ENCODE measurements around the gene DICER1. TPM values are rescaled to one million over a fixed set of nuclear protein-coding genes. Genes with fewer than 3 reads are reported as not detected.

Gene DICER1
- total and polyA plus RNA-seq, 2 donors (not counting 3 experiments of a cell fraction or from before 2014, with no cell fraction given) = 8.3 to 43.6 TPM

DNA sequence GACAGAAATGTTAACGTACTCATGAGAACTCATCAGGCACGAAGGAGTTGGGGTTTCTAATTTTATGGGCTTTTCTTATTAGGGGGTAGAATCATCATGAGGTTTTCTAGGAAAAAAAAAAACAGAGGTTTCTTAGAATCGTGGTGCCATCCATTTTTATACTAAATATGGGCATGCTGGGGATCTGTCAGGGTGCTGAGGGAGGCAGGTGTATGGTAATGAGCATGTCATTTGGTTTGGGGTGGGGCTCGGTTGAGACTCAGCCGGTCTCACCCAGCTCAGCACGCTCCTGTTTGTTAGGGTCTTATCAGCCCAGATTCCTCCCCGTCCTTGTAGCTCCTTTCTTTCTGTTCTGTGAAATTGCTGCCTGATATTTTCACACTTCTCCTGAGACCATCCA, 98.2 kb downstream of the DICER1 start:
- no peaks in the 10 kb centered on the region for H3K9me1 ChIP-seq (replicated peaks; ENCODE audit: control insufficient read depth, extremely low read depth, insufficient read depth, low read length)
- no peak overlapping the region for H3K9ac ChIP-seq (replicated peaks; ENCODE audit: extremely low read depth, insufficient read depth, low read length)
- H3K4me2 ChIP-seq (ENCODE audit: insufficient read depth, low read length) = no peak overlapping the region
- DNase-seq (ENCODE audit: low read depth, low spot score) (no peak), FAIRE-seq (no peak)
- ChIA-PET POLR2A (no interaction called here), CTCF (no interaction called here)
- H3K4me1 ChIP-seq (ENCODE audit: control insufficient read depth, extremely low read depth, insufficient read depth, low read length) = no peaks in the 10 kb centered on the region
- TF ChIP-seq, protein P1, sequence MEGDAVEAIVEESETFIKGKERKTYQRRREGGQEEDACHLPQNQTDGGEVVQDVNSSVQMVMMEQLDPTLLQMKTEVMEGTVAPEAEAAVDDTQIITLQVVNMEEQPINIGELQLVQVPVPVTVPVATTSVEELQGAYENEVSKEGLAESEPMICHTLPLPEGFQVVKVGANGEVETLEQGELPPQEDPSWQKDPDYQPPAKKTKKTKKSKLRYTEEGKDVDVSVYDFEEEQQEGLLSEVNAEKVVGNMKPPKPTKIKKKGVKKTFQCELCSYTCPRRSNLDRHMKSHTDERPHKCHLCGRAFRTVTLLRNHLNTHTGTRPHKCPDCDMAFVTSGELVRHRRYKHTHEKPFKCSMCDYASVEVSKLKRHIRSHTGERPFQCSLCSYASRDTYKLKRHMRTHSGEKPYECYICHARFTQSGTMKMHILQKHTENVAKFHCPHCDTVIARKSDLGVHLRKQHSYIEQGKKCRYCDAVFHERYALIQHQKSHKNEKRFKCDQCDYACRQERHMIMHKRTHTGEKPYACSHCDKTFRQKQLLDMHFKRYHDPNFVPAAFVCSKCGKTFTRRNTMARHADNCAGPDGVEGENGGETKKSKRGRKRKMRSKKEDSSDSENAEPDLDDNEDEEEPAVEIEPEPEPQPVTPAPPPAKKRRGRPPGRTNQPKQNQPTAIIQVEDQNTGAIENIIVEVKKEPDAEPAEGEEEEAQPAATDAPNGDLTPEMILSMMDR (IDR thresholded peaks at IDR 0.05; ENCODE audit: extremely low read depth in 1 of 2, insufficient read depth in 1 of 2, low read depth in 1 of 2, low read length in 2 of 2) = no peak
- no peak for TF ChIP-seq GATA2 (IDR thresholded peaks at IDR 0.05; ENCODE audit: insufficient read depth, insufficient read length, low read depth, low read length)
- TF ChIP-seq EZH2 (IDR thresholded peaks at IDR 0.05; ENCODE audit: borderline replicate concordance, low read depth, low read length, severe bottlenecking) = no peak
- TF ChIP-seq POLR2AphosphoS5 (IDR thresholded peaks at IDR 0.05; ENCODE audit: insufficient read depth, low read depth, low read length) = no peak
- TF ChIP-seq, protein P2, sequence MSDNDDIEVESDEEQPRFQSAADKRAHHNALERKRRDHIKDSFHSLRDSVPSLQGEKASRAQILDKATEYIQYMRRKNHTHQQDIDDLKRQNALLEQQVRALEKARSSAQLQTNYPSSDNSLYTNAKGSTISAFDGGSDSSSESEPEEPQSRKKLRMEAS (IDR thresholded peaks at IDR 0.05; ENCODE audit: insufficient read depth, insufficient read length) = no peak
- no peak for TF ChIP-seq MYC (IDR thresholded peaks at IDR 0.05; ENCODE audit: low read depth, low read length)
- TF ChIP-seq JUN (IDR thresholded peaks at IDR 0.05; ENCODE audit: borderline replicate concordance, insufficient read depth, insufficient read length, low read depth) = no peak
- no peak for TF ChIP-seq POLR2A (IDR thresholded peaks at IDR 0.05; ENCODE audit: low read depth, low read length)
- no peak for TF ChIP-seq FOS (IDR thresholded peaks at IDR 0.05; ENCODE audit: borderline replicate concordance, insufficient read depth, low read length)
- H3K4me3 ChIP-seq (replicated peaks in 1 of 3; ENCODE audit: insufficient read depth in 1 of 3, low read depth in 1 of 3, low read length in 3 of 3) = no peak overlapping the region
- no peaks in the 10 kb centered on the region for H3K9me3 ChIP-seq (replicated peaks; ENCODE audit: control insufficient read depth, insufficient read depth, low read length)
- dilution Hi-C loops (cut with MboI; ENCODE audit: extremely low pct_ligation_motif_present, low sequenced_read_pairs) (no loop called here), intact Hi-C loops (cut with micrococcal nuclease) (no loop called here)
- no peak overlapping the region for H2AFZ ChIP-seq (ENCODE audit: low read depth, low read length)
- H4K20me1 ChIP-seq (replicated peaks; ENCODE audit: control insufficient read depth, extremely low read depth, insufficient read depth, low read length) = no peaks in the 10 kb centered on the region
- no peaks in the 10 kb centered on the region for H3K79me2 ChIP-seq (ENCODE audit: control insufficient read depth, insufficient read depth, low read length)
- no peaks in the 10 kb centered on the region for H3K27me3 ChIP-seq (ENCODE audit: control insufficient read depth in 2 of 2, insufficient read depth in 2 of 2, low read length in 2 of 2)
- no peak overlapping the region for H3K27ac ChIP-seq (ENCODE audit: insufficient read depth, low read depth, low read length)
- BruUV-seq (replicated peaks) = no TSS peak
- H3K36me3 ChIP-seq (ENCODE audit: control insufficient read depth in 2 of 2, extremely low read depth in 1 of 2, insufficient read depth in 2 of 2, low read length in 2 of 2) = no peaks in the 10 kb centered on the region
